Kidney (tissue), 14 donors: ENCODE results near the gene CRKL. TPM values are rescaled to one million over a fixed set of nuclear protein-coding genes. Genes with fewer than 3 reads are reported as not detected.
"Not testable (repeated sequence)": the region's sequence is repeated elsewhere in the genome, so short reads cannot be mapped to it uniquely, and the experiment has no call there.

Experiments used
- DNase-seq, 5 donors: peaks; one replicate each; pipeline ENCODE4 v3.0.0-alpha.2; 2013 to 2020
- FAIRE-seq: peaks from 2 replicates; lab custom pipeline; 2012; peaks lifted over from hg19 to GRCh38; lab: Jason Lieb, UNC
- H3K27ac ChIP-seq, 2 donors: one replicate each; pipeline ENCODE4 v1.7.0; 2013; ENCODE audit warnings: low read depth in 2 of 2, low read length in 2 of 2, inconsistent platforms in 1 of 2
- H3K27me3 ChIP-seq: one replicate; pipeline ENCODE4 v1.7.1; 2013; ENCODE audit warnings: low read length, inconsistent platforms; ENCODE audit not compliant: control insufficient read depth, insufficient read depth
- H3K36me3 ChIP-seq, 3 donors: one replicate each; pipeline versions ENCODE4 v1.7.0 to v1.7.1; 2013; ENCODE audit warnings: low read length in 3 of 3, control low read depth in 1 of 3, inconsistent platforms in 1 of 3; ENCODE audit not compliant: insufficient read depth in 3 of 3, control insufficient read depth in 2 of 3
- H3K4me1 ChIP-seq, 3 donors: one replicate each; pipeline versions ENCODE4 v1.7.0 to v1.7.1; 2013; ENCODE audit warnings: low read length in 3 of 3, inconsistent platforms in 1 of 3, low read depth in 1 of 3; ENCODE audit not compliant: control insufficient read depth in 2 of 3, insufficient read depth in 2 of 3
- H3K4me3 ChIP-seq, 3 donors: one replicate each; pipeline versions ENCODE4 v1.7.0 to v1.8.1; 2013; ENCODE audit warnings: low read length in 3 of 3, control low read depth in 1 of 3, inconsistent platforms in 1 of 3
- H3K9ac ChIP-seq, 3 donors: one replicate each; pipeline versions ENCODE4 v1.7.0 to v1.7.1; 2013; ENCODE audit warnings: low read length in 3 of 3, control low read depth in 1 of 3, inconsistent platforms in 1 of 3
- H3K9me3 ChIP-seq, 3 donors: one replicate each; pipeline versions ENCODE4 v1.7.0 to v1.7.1; 2013; ENCODE audit warnings: low read length in 3 of 3, control low read depth in 1 of 3, inconsistent platforms in 1 of 3; ENCODE audit not compliant: control insufficient read depth in 2 of 3, insufficient read depth in 1 of 3
- intact Hi-C: fragments of 100-400 bp; cut with DNase I; formaldehyde crosslinking; loops from one replicate; pipeline ENCODE4 v1.11.1; 2022
- polyA plus RNA-seq: library from polyadenylated mRNA; stranded (reverse); fragments of 350-450 nt; fragmentation: Illumina TruSeq; extraction: RNeasy Lipid Tissue Mini Kit (QIAGEN cat#74804); gene quantifications from one replicate; pipeline ENCODE4 v1.2.3, GENCODE V29; 2014; ENCODE audit warnings: low read depth, low replicate concordance; ENCODE audit not compliant: insufficient read depth
- total RNA-seq: library from RNA; stranded (reverse); fragmentation: NEBNext Ultra II Directional; extraction: Animal tissue kit (Norgen Biotek cat#: 25700); gene quantifications from one replicate; pipeline ENCODE4 v1.2.1, GENCODE V29; 2021
- TF ChIP-seq, protein P1 (sequence below): IDR thresholded peaks from 3 replicates; pipeline ENCODE4 v1.5.1; 2012; ENCODE audit warnings: mild to moderate bottlenecking, moderate library complexity, borderline replicate concordance; ENCODE audit not compliant: insufficient read depth; ENCODE audit errors: extremely low read depth
- donor health status: control.
- donor health status: control.
- donor health status: control.
- donor health status: control.
- donor health status: control.
- donor health status: DM: yes; HTN: yes; CAD: no.
- donor health status: Normal renal cell carcinoma (clear cell type).

CRKL gene
- total and polyA plus RNA-seq, 2 donors from 2014 or later: 11.9 to 44.7 TPM

DNA sequence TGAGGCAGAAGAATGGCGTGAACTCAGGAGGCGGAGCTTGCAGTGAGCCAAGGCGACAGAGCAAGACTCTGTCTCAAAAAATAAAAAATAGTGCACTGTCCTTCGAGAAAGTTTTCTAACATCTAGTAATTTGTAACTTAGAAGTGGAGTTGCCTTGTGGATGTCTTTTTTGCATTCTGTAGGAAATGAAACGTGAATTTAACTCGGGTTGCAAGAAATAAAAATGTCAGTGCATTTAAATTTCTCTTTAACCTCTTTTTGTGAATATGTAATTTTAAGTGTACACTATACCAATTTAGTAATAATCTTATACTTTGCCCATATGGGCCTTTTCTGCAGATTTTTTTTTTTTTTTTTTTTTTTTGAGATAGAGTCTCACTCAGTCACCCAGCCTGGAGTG, 26.2 kb upstream of the CRKL start:
- Histone ChIP-seq H3K9ac (no peak overlapping the region), H3K27me3 (no peaks in the 10 kb centered on the region), H3K9me3 (no peaks in the 10 kb centered on the region), H3K4me3 (no peak overlapping the region), H3K27ac (no peak overlapping the region), H3K4me1 (no peaks in the 10 kb centered on the region), H3K36me3 (peaks cover 0 to 7% (median 2%) of the 10 kb centered on the region in 3 donors)
- FAIRE-seq (no peak), DNase-seq (no peak)
- TF ChIP-seq, protein P1, sequence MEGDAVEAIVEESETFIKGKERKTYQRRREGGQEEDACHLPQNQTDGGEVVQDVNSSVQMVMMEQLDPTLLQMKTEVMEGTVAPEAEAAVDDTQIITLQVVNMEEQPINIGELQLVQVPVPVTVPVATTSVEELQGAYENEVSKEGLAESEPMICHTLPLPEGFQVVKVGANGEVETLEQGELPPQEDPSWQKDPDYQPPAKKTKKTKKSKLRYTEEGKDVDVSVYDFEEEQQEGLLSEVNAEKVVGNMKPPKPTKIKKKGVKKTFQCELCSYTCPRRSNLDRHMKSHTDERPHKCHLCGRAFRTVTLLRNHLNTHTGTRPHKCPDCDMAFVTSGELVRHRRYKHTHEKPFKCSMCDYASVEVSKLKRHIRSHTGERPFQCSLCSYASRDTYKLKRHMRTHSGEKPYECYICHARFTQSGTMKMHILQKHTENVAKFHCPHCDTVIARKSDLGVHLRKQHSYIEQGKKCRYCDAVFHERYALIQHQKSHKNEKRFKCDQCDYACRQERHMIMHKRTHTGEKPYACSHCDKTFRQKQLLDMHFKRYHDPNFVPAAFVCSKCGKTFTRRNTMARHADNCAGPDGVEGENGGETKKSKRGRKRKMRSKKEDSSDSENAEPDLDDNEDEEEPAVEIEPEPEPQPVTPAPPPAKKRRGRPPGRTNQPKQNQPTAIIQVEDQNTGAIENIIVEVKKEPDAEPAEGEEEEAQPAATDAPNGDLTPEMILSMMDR: no peak
- intact Hi-C loops: no loop called here

DNA sequence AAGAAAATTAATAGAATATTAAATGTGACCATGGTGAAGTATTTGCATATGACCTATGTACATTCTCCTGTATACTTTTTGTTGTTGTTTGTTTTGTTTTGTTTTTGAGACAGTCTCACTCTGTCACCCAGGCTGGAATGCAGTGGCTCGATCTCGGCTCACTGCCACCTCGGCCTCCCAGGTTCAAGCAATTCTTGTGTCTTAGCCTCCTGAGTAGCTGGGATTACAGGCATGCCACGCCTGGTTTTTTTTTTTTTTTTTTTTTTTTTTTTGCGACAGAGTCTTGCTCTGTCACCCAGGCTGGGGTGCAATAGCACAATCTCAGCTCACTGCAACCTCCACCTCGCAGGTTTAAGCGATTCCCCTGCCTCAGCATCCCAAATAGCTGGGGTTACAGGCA, 19.5 kb upstream of the CRKL start:
- peak in 1 of 5 donors; percentile 8 for DNase-seq
- H3K4me1 ChIP-seq, intact Hi-C loops, H3K27ac ChIP-seq, H3K4me3 ChIP-seq, H3K36me3 ChIP-seq, H3K9ac ChIP-seq, FAIRE-seq, H3K27me3 ChIP-seq, H3K9me3 ChIP-seq: not testable (repeated sequence)

DNA sequence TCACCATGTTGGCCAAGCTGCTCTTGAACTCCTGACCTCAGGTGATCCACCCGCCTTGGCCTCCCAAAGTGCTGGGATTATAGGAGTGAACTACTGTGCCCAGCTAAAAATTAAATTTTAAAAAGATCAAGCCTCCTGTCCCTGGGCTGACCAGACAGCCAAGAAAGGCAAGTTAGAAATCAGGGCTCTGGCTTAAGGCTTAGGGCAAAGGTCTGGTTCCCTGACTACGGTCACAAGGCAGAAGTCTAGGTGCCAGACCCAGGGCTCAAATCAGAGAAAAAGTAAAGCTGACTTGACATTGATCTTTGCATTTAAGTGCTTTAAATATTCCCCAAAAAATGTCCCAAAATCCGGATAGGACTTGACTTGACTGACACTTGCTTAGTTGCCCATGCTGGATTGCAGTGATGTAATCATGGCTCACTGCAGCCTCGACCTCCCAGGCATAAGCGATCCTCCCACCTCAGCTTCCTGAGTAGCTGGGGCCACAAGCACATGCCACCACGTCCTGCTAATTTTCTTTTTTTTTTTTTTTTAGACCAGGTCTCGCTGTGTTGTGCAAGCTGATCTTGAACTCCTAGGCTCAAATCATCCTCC, 17.3 kb upstream of the CRKL start:
- FAIRE-seq: no peak
- intact Hi-C loops: no loop called here
- no peak overlapping the region for H3K9ac ChIP-seq
- H3K27ac ChIP-seq: no peak overlapping the region
- H3K4me1 ChIP-seq: no peaks in the 10 kb centered on the region
- H3K9me3 ChIP-seq: no peaks in the 10 kb centered on the region
- H3K27me3 ChIP-seq: no peaks in the 10 kb centered on the region
- no peak for DNase-seq
- TF ChIP-seq, protein P1: no peak
- H3K36me3 ChIP-seq: no peaks in the 10 kb centered on the region
- no peak overlapping the region for H3K4me3 ChIP-seq

DNA sequence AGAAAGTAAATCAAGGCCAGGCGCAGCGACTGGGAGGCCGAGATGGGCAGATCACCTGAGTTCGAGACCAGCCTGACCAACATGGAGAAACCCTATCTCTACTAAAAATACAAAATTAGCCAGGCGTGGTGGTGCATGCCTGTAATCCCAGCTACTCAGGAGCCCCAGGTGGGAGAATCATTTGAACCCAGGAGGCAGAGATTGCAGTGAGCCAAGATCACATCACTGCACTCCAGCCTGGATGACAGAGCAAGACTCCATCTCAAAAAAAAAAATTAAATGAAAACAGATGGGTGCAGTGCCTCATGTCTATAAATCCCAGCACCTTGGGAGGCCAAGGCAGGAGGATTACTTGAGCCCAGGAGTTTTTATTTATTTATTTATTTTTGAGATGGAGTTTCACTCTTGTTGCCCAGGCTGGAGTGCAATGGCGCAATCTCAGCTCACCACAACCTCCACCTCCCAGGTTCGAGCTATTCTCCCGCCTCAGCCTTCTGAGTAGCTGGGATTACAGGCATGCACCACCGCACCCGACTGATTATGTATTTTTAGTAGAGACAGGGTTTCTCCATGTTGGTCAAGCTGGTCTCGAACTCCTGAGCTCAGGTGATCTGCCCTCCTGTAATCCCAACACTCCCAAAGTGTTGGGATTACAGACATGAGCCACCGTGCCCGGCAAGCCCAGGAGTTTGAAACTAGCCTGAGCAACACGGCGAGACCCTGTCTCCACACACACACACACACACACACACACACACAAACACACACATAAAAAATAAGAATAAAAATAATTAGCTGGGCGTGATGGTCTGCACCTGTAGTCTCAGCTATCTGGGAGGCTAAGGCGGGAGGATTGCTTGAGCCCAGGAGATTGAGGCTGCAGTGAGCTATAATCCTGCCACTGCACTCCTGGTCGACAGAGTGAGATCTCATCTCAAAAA, 15.8 kb upstream of the CRKL start:
- H3K27me3 ChIP-seq, H3K9ac ChIP-seq, intact Hi-C loops: not testable (repeated sequence)

More for the DNA sequence above, 15.8 kb upstream of the CRKL start:
- H3K27ac ChIP-seq, H3K9me3 ChIP-seq, FAIRE-seq, H3K36me3 ChIP-seq, H3K4me3 ChIP-seq, H3K4me1 ChIP-seq: not testable (repeated sequence)
- peak in 1 of 5 donors; percentile 29 for DNase-seq
